GM23248 (cell line): ENCODE data around the gene TLE2. TPM values are rescaled to one million over a fixed set of nuclear protein-coding genes. Genes with fewer than 3 reads are reported as not detected.
"Not testable (repeated sequence)": the region's sequence is repeated elsewhere in the genome, so short reads cannot be mapped to it uniquely, and the experiment has no call there.

Experiments
- DNase-seq: peaks from one replicate; pipeline ENCODE4 v3.0.0-alpha.2; 2015
- H2AFZ ChIP-seq: fragments of 200-600 bp; sonication (generic); 2 replicates; pipeline ENCODE4 v1.6.1; 2016; ENCODE audit warnings: antibody characterized with exemption
- H3F3A ChIP-seq: fragments of 200-600 bp; sonication (generic); 2 replicates; pipeline ENCODE4 v1.6.1; 2016; ENCODE audit warnings: mild to moderate bottlenecking, antibody characterized with exemption, mixed run types; ENCODE audit not compliant: insufficient read depth
- H3K27ac ChIP-seq: fragments of 200-600 bp; sonication (generic); 2 replicates; pipeline ENCODE4 v1.5.1; 2016; ENCODE audit warnings: mild to moderate bottlenecking
- H3K27me3 ChIP-seq: fragments of 200-600 bp; sonication (generic); replicated peaks from 2 replicates; pipeline ENCODE4 v1.6.1; 2016; ENCODE audit warnings: mild to moderate bottlenecking; ENCODE audit not compliant: insufficient read depth
- H3K36me3 ChIP-seq: fragments of 200-600 bp; sonication (generic); 2 replicates; pipeline ENCODE4 v1.6.1; 2016; ENCODE audit warnings: low read depth, mild to moderate bottlenecking
- H3K4me1 ChIP-seq: fragments of 200-600 bp; sonication (generic); 2 replicates; pipeline ENCODE4 v1.6.1; 2016; ENCODE audit warnings: mild to moderate bottlenecking; ENCODE audit not compliant: insufficient read depth
- H3K4me2 ChIP-seq: fragments of 200-600 bp; sonication (generic); one replicate; pipeline ENCODE4 v1.6.1; 2016; ENCODE audit warnings: mild to moderate bottlenecking; ENCODE audit not compliant: unreplicated experiment
- H3K4me3 ChIP-seq: fragments of 200-600 bp; sonication (generic); 2 replicates; pipeline ENCODE4 v1.5.1; 2016; ENCODE audit warnings: mild to moderate bottlenecking
- H3K79me2 ChIP-seq: fragments of 200-600 bp; sonication (generic); 2 replicates; pipeline ENCODE4 v1.6.1; 2016; ENCODE audit warnings: mild to moderate bottlenecking; ENCODE audit not compliant: insufficient read depth
- H3K9ac ChIP-seq: fragments of 200-600 bp; sonication (generic); 2 replicates; pipeline ENCODE4 v1.6.1; 2016; ENCODE audit warnings: mild to moderate bottlenecking
- H3K9me2 ChIP-seq: fragments of 200-600 bp; sonication (generic); 2 replicates; pipeline ENCODE4 v1.6.1; 2016; ENCODE audit warnings: mixed run types, mild to moderate bottlenecking, moderate library complexity; ENCODE audit not compliant: insufficient read depth
- H3K9me3 ChIP-seq: fragments of 200-600 bp; sonication (generic); one replicate; pipeline ENCODE4 v1.6.1; 2017; ENCODE audit warnings: low read depth
- H4K20me1 ChIP-seq: fragments of 200-600 bp; sonication (generic); 2 replicates; pipeline ENCODE4 v1.6.0; 2016; ENCODE audit not compliant: insufficient read depth
- EZH2 ChIP-seq: fragments of 200-600 bp; sonication (generic); IDR thresholded peaks from 2 replicates; pipeline ENCODE4 v1.6.1; 2018; ENCODE audit warnings: antibody characterized with exemption, mild to moderate bottlenecking; ENCODE audit not compliant: insufficient read depth, poor library complexity, severe bottlenecking
- EZH2phosphoT487 ChIP-seq: fragments of 200-600 bp; sonication (generic); IDR thresholded peaks from 2 replicates; pipeline ENCODE4 v1.6.1; 2018; ENCODE audit warnings: antibody characterized with exemption, moderate library complexity, mild to moderate bottlenecking, low read depth; ENCODE audit not compliant: insufficient read depth
- WGBS, 2 experiments: methylation state at CpG; one replicate each; pipeline ENCODE4 v1.1.6; 2015 to 2017; ENCODE audit warnings: low lambda C conversion rate in 2 of 2, low coverage in 1 of 2; ENCODE audit errors: missing lambda C conversion rate in 2 of 2; 5-methylcytosine and 5-hydroxymethylcytosine counted together
- in situ Hi-C: fragments of 300-500 bp; cut with MboI; formaldehyde crosslinking; loops from 2 replicates; pipeline ENCODE4 v1.15.0; 2020
- polyA plus RNA-seq: library from polyadenylated mRNA; unstranded; fragments of >200 nt; fragmentation: Nextera tagmentation; extraction: Ambion mirVana; gene quantifications from 2 replicates; pipeline ENCODE4 v1.2.1, GENCODE V29; 2016
- total RNA-seq: library from RNA; depleted of rRNA; stranded (reverse); fragments of >200 nt; shearing (Covaris generic); gene quantifications from 2 replicates; pipeline ENCODE4 v1.2.3, GENCODE V29; 2014

TLE2 gene
- total and polyA plus RNA-seq, 2 experiments from 2014 or later, result 3.6 to 10.1 TPM

GRCh38 chr19:2994588-2995131, 34.4 kb downstream of the TLE2 start:
- Histone ChIP-seq H3K4me3 (no peak overlapping the region), H4K20me1 (no peaks in the 10 kb centered on the region), H2AFZ (no peak overlapping the region), H3K4me1 (no peaks in the 10 kb centered on the region), H3K9me3 (no peaks in the 10 kb centered on the region), H3K4me2 (no peak overlapping the region), H3F3A (no peaks in the 10 kb centered on the region), H3K36me3 (no peaks in the 10 kb centered on the region), H3K27me3 (no peaks in the 10 kb centered on the region), H3K9ac (no peak overlapping the region), H3K79me2 (no peaks in the 10 kb centered on the region), H3K9me2 (no peaks in the 10 kb centered on the region), H3K27ac (no peak overlapping the region)
- 58 to 67% methylated on average over 6 to 15 of the region's 15 CpGs for WGBS, 2 experiments
- no peak for DNase-seq
- TF ChIP-seq EZH2phosphoT487 (no peak), EZH2 (no peak)
- in situ Hi-C loops, result no loop called here

- no peaks in the 10 kb centered on the region for H3F3A ChIP-seq
- in situ Hi-C loops, result no loop called here
- 69 to 77% methylated on average over 5 to 9 of the region's 9 CpGs for WGBS, 2 experiments
Measured at GRCh38 chr19:2993579-2993978, 35.5 kb downstream of the TLE2 start.

GRCh38 chr19:2992958-2993357, 36.1 kb downstream of the TLE2 start:
- 80 to 84% methylated on average over 12 to 14 of the region's 14 CpGs for WGBS, 2 experiments
- Histone ChIP-seq H3K27me3 (no peaks in the 10 kb centered on the region), H3K27ac (no peak overlapping the region), H2AFZ (no peak overlapping the region), H3K4me2 (no peak overlapping the region), H3K4me1 (no peaks in the 10 kb centered on the region), H3F3A (no peaks in the 10 kb centered on the region), H3K9me3 (no peaks in the 10 kb centered on the region), H3K36me3 (no peaks in the 10 kb centered on the region), H3K9me2 (no peaks in the 10 kb centered on the region), H3K4me3 (no peak overlapping the region), H3K79me2 (no peaks in the 10 kb centered on the region), H4K20me1 (no peaks in the 10 kb centered on the region), H3K9ac (no peak overlapping the region)
- in situ Hi-C loops, result no loop called here
- TF ChIP-seq EZH2 (no peak), EZH2phosphoT487 (no peak)
- no peak for DNase-seq

More at GRCh38 chr19:2993579-2993978, 35.5 kb downstream of the TLE2 start:
- Histone ChIP-seq H3K9me2 (no peaks in the 10 kb centered on the region), H3K9ac (no peak overlapping the region), H3K27ac (no peak overlapping the region), H3K9me3 (no peaks in the 10 kb centered on the region), H3K4me1 (no peaks in the 10 kb centered on the region), H4K20me1 (no peaks in the 10 kb centered on the region), H2AFZ (no peak overlapping the region), H3K36me3 (no peaks in the 10 kb centered on the region), H3K4me2 (no peak overlapping the region), H3K4me3 (no peak overlapping the region), H3K79me2 (no peaks in the 10 kb centered on the region), H3K27me3 (no peaks in the 10 kb centered on the region)
- no peak for DNase-seq
- TF ChIP-seq EZH2phosphoT487 (no peak), EZH2 (no peak)

- WGBS, 2 experiments, result 75 to 82% methylated on average over 11 of the region's 11 CpGs
Measured at GRCh38 chr19:2992333-2992732, 36.7 kb downstream of the TLE2 start.

GRCh38 chr19:2989236-2989946, 39.7 kb downstream of the TLE2 start:
- H3K4me2 ChIP-seq, result no peak overlapping the region
- H3K4me3 ChIP-seq, result no peak overlapping the region
- H3K36me3 ChIP-seq, result no peaks in the 10 kb centered on the region
- no peaks in the 10 kb centered on the region for H3K27me3 ChIP-seq
- H3K27ac ChIP-seq, result no peak overlapping the region
- WGBS, 2 experiments, result 84% methylated on average over 15 of the region's 15 CpGs
- no peak for TF ChIP-seq EZH2
- H4K20me1 ChIP-seq, result no peaks in the 10 kb centered on the region
- no peaks in the 10 kb centered on the region for H3K9me2 ChIP-seq
- no peak overlapping the region for H2AFZ ChIP-seq
- no peaks in the 10 kb centered on the region for H3F3A ChIP-seq
- no peaks in the 10 kb centered on the region for H3K9me3 ChIP-seq
- no peaks in the 10 kb centered on the region for H3K4me1 ChIP-seq
- no peak for DNase-seq
- H3K9ac ChIP-seq, result no peak overlapping the region
- in situ Hi-C loops, result no loop called here
- H3K79me2 ChIP-seq, result no peaks in the 10 kb centered on the region

More at GRCh38 chr19:2992333-2992732, 36.7 kb downstream of the TLE2 start:
- H3K4me3 ChIP-seq, H4K20me1 ChIP-seq, H3K27ac ChIP-seq, H2AFZ ChIP-seq, H3F3A ChIP-seq, H3K4me2 ChIP-seq, H3K27me3 ChIP-seq, H3K79me2 ChIP-seq, DNase-seq, H3K9me3 ChIP-seq, H3K4me1 ChIP-seq, in situ Hi-C loops, H3K36me3 ChIP-seq, H3K9me2 ChIP-seq, H3K9ac ChIP-seq: not testable (repeated sequence)
